Adrenal gland (tissue), 5 donors: ENCODE data around the gene CORO1C.

ENCODE experiments used
- POLR2A ChIP-seq, 2 donors: fragments of 450-650 bp; IDR thresholded peaks; one replicate each; pipeline ENCODE4 v1.6.1; 2017; ENCODE audit warnings: antibody characterized with exemption in 2 of 2, mild to moderate bottlenecking in 2 of 2, moderate library complexity in 1 of 2
- TF ChIP-seq, protein P1 (sequence below), 6 experiments: fragments of 450-650 bp in 4 of 6; fragments of 200-600 bp in 2 of 6; sonication (generic) in 1 of 6; IDR thresholded peaks; 1 replicate in 5 of 6; 2 replicates in 1 of 6; pipeline versions ENCODE4 v1.5.1 to v1.8.0; 2016 to 2021; ENCODE audit warnings: antibody characterized with exemption in 6 of 6, mild to moderate bottlenecking in 2 of 6, moderate library complexity in 1 of 6
- donor health status: DM: no; HTN: no; CAD: no.

DNA sequence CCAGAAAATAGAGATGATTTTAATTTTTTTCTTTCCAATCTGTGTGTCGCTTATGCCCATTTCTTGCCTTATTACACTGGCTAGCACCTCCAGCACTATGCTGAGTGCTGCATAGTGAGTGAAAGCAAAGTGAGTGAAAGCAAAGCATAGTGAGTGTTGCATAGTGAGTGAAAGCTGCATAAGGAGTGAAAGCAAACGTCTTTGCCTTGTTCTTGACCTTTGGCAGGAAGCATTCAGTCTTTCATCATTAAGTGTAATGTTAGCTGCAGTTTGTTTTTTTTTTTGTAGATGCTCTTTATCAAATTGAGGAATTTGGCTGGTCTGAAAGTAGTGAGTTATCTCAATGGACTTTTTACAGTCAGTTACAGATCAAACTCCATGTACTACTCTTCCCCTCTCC, 6.9 kb upstream of the CORO1C start:
- TF ChIP-seq, protein P1, sequence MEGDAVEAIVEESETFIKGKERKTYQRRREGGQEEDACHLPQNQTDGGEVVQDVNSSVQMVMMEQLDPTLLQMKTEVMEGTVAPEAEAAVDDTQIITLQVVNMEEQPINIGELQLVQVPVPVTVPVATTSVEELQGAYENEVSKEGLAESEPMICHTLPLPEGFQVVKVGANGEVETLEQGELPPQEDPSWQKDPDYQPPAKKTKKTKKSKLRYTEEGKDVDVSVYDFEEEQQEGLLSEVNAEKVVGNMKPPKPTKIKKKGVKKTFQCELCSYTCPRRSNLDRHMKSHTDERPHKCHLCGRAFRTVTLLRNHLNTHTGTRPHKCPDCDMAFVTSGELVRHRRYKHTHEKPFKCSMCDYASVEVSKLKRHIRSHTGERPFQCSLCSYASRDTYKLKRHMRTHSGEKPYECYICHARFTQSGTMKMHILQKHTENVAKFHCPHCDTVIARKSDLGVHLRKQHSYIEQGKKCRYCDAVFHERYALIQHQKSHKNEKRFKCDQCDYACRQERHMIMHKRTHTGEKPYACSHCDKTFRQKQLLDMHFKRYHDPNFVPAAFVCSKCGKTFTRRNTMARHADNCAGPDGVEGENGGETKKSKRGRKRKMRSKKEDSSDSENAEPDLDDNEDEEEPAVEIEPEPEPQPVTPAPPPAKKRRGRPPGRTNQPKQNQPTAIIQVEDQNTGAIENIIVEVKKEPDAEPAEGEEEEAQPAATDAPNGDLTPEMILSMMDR (IDR thresholded peaks at IDR 0.05), result no peak
- TF ChIP-seq POLR2A (IDR thresholded peaks at IDR 0.05), result no peak
